ENCODE results near the gene MOB3B. TPM values are rescaled to one million over a fixed set of nuclear protein-coding genes. Genes with fewer than 3 reads are reported as not detected.

Gene MOB3B
- total RNA-seq, 1 donor from 2014 or later: 17.8 TPM

DNA sequence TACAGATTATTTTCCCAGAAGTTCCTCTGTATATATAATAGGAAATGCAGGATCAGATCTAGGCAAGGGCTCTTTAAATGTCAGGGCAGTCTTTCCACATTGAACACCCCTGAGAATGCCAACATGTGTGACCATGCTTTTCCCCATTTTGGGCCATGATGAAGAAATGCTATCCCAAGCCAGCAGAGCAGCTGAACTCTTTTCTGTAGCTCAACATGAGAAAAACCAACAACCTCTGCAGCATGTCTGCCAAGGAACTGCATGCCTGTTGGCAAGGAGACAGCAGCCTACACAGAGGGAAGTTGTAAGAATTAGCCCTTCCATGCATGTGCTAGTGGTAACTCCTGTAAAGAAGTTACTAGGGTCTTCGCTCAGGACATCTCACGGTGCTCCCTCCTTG is 15.1 kb downstream of the MOB3B start:
- Histone ChIP-seq H3K4me1 (no peaks in the 10 kb centered on the region), H3K36me3 (no peaks in the 10 kb centered on the region), H3K4me3 (no peak overlapping the region), H3K27me3 (no peaks in the 10 kb centered on the region), H3K27ac (no peak overlapping the region), H3K9me3 (no peaks in the 10 kb centered on the region)
- intact Hi-C loops (cut with DNase I): no loop called here
- peak; percentile 62 for ATAC-seq
- no peak for TF ChIP-seq CTCF (IDR thresholded peaks at IDR 0.05)
- no peak for DNase-seq

DNA sequence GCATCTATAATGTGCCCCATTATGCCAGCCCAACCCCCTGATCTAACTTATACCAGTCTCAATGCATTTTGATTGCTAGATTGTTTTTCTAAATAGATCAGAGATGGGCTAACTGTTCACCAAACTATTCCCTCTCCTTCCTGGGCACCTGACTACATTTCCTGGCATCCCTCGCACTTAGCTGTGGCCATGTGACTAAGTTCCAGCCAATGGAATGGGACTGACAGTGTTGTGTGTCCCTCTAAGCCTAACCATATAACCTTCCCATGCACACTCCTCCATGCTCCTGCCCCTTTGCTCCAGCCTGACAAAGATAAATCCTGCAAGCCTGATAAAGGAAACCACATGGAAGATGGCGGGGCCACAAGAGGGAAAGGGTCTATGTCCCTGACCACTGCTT is 17.8 kb downstream of the MOB3B start:
- Histone ChIP-seq H3K4me1 (no peaks in the 10 kb centered on the region), H3K27ac (no peak overlapping the region), H3K4me3 (no peak overlapping the region), H3K27me3 (no peaks in the 10 kb centered on the region), H3K36me3 (no peaks in the 10 kb centered on the region), H3K9me3 (no peaks in the 10 kb centered on the region)
- no peak for DNase-seq
- ATAC-seq: no peak
- intact Hi-C loops (cut with DNase I): no loop called here
- no peak for TF ChIP-seq CTCF (IDR thresholded peaks at IDR 0.05)

DNA sequence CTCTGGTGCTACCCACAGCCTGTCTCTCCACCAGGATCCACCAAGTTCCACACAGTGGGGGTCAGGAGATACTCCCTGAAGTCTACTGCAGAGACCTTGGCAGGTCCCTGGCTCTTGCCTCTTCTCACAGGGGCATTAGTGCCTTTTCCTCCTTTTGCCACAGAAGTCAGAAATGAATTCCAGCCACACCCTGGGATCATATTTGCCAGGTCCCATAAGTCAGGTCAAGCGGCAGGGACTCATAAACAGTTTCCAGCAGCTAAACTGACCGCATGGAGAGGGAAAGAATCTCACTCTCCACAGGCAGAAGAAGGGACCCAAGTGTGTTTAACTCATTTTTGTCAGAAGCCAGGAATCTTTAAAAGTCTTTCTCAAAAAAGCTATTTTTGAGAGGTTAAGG is 18.8 kb downstream of the MOB3B start:
- Histone ChIP-seq H3K9me3 (no peaks in the 10 kb centered on the region), H3K27ac (no peak overlapping the region), H3K36me3 (no peaks in the 10 kb centered on the region), H3K4me1 (no peaks in the 10 kb centered on the region), H3K4me3 (no peak overlapping the region), H3K27me3 (no peaks in the 10 kb centered on the region)
- ATAC-seq (no peak), DNase-seq (no peak)
- no peak for TF ChIP-seq CTCF (IDR thresholded peaks at IDR 0.05)
- intact Hi-C loops (cut with DNase I): no loop called here

GRCh38 chr9:27506981-27507380 is 22.6 kb downstream of the MOB3B start:
- intact Hi-C loops (cut with DNase I): no loop called here
- Histone ChIP-seq H3K36me3 (no peaks in the 10 kb centered on the region), H3K27me3 (no peaks in the 10 kb centered on the region), H3K4me1 (no peaks in the 10 kb centered on the region), H3K4me3 (no peak overlapping the region), H3K9me3 (no peaks in the 10 kb centered on the region), H3K27ac (no peak overlapping the region)
- no peak for ATAC-seq
- no peak for DNase-seq
- no peak for TF ChIP-seq CTCF (IDR thresholded peaks at IDR 0.05)

DNA sequence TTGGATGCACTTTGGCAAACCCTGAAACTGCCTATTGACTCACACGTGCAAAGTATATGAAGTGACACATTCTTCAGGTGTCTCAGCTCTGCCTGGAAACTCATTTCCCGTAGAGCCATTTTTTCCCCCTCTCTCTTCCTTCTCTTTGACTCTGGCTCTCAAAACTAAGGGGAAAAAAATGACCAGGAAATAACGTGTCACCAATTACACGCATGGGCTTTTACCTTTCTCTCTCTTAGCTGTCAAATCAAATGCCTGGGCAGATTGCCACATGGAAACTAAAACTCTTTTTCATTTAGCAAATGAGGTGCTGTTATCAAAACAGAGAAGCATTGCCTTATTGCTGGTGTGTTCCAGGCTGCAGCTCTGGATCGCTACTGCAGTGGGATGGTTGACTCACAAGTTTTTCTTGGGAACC is 23.9 kb downstream of the MOB3B start:
- Histone ChIP-seq H3K27ac (no peak overlapping the region), H3K27me3 (no peaks in the 10 kb centered on the region), H3K4me1 (no peaks in the 10 kb centered on the region), H3K9me3 (no peaks in the 10 kb centered on the region), H3K36me3 (no peaks in the 10 kb centered on the region), H3K4me3 (no peak overlapping the region)
- DNase-seq (no peak), ATAC-seq (no peak)
- intact Hi-C loops (cut with DNase I): no loop called here
- no peak for TF ChIP-seq CTCF (IDR thresholded peaks at IDR 0.05)

DNA sequence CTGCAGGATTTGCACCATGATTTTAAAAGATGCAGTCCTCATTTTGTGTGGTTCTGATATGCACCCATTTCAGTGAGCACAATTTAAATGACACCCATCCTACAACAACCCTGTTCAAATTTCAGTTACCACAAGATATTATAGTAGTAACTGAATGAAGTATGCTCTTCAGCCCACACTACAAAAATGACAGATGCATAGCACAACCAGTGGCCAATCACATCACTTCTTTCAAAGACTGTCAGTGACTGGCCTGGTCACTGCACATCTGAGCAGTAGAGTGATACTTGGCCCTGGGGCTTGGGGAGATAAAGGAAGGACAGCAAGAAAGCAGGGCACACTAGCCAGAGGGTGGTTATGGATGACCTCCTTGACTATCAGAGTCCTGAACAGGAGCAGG is 25.4 kb downstream of the MOB3B start:
- Histone ChIP-seq H3K4me1 (no peaks in the 10 kb centered on the region), H3K27me3 (no peaks in the 10 kb centered on the region), H3K27ac (no peak overlapping the region), H3K9me3 (no peaks in the 10 kb centered on the region), H3K36me3 (no peaks in the 10 kb centered on the region), H3K4me3 (no peak overlapping the region)
- DNase-seq: no peak
- intact Hi-C loops (cut with DNase I): no loop called here
- ATAC-seq: no peak
- no peak for TF ChIP-seq CTCF (IDR thresholded peaks at IDR 0.05)

All from upper lobe of right lung (tissue), 1 donor.